ENCODE results near the gene FAM222A.

- TF ChIP-seq EZH2phosphoT487 (IDR thresholded peaks at IDR 0.05; ENCODE audit: insufficient read depth, low read depth) (no peak), EZH2 (IDR thresholded peaks at IDR 0.05; ENCODE audit: insufficient read depth, poor library complexity, severe bottlenecking) (no peak)
Measured at GRCh38 chr12:109792992-109793391, 79.4 kb downstream of the FAM222A start.

Measured in GM23248 (cell line).